NT2/D1 (cell line): ENCODE data around the gene HINFP.
"Not testable (repeated sequence)": the region's sequence is repeated elsewhere in the genome, so short reads cannot be mapped to it uniquely, and the experiment has no call there.

Source experiments
- DNase-seq: peaks from one replicate; pipeline ENCODE4 v3.0.0-alpha.2; 2011; ENCODE audit warnings: low read depth, low spot score
- H3K27me3 ChIP-seq: 2 replicates; pipeline ENCODE4 v1.6.0; 2011; ENCODE audit warnings: mild to moderate bottlenecking; ENCODE audit not compliant: insufficient read length, insufficient read depth
- H3K36me3 ChIP-seq: 2 replicates; pipeline ENCODE4 v1.6.1; 2011; ENCODE audit warnings: mild to moderate bottlenecking, low read length, mixed read lengths; ENCODE audit not compliant: insufficient read depth, insufficient read length
- H3K4me1 ChIP-seq: 2 replicates; pipeline ENCODE4 v1.5.1; 2011; ENCODE audit not compliant: insufficient read depth, insufficient read length
- H3K4me3 ChIP-seq: 2 replicates; pipeline ENCODE4 v1.5.1; 2011; ENCODE audit warnings: low read depth; ENCODE audit not compliant: insufficient read length
- H3K9ac ChIP-seq: 2 replicates; pipeline ENCODE4 v1.6.0; 2011; ENCODE audit warnings: low read depth; ENCODE audit not compliant: insufficient read length
- H3K9me3 ChIP-seq: 2 replicates; pipeline ENCODE4 v1.5.1; 2011; ENCODE audit warnings: mild to moderate bottlenecking, low read length; ENCODE audit not compliant: insufficient read depth
- SUZ12 ChIP-seq: IDR thresholded peaks from 2 replicates; pipeline ENCODE4 v1.6.1; 2011; ENCODE audit not compliant: insufficient read length, insufficient read depth; ENCODE audit errors: extremely low read depth
- YY1 ChIP-seq: IDR thresholded peaks from 2 replicates; pipeline ENCODE4 v1.6.1; 2011; ENCODE audit not compliant: insufficient read length, insufficient read depth
- ZNF274 ChIP-seq: IDR thresholded peaks from 2 replicates; pipeline ENCODE4 v1.6.1; 2011; ENCODE audit warnings: mild to moderate bottlenecking, low read depth, low read length

HINFP gene

DNA sequence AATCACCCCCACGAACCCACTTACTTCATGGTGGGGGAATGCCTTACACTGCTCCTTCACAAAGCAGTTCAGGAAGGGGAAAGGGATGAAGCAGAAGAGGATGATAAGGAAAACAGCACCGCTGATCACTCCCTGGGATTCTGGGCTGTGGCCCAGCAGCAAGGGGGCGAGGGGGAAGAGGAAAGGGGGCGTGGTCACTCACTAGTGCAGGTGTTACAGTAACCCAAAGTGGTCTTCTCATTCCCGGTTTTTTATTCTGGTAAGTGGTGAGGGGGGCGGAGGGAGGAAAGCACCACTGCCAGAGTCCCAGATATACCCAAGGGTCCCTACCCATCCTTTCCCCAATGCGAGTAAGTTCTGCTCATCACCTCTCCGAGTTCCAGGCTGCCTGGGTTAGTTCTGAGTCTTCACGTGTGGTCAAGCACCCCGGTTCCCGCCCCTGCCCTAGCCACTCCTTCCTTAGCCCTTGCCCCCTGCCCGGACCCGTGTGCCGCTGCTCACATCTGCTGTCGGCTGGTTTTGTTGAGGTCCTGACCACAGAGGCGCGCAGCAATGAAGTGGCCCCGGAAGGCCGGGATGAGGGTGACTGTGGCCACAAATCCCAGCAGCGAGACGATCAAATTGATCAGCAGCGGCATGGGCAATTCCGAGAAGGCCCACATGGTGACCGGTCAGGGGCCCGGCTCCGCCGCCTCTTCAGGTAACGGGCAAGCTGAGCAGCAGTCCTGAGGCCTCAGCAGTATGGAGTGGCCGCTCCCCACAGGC, 20.2 kb upstream of the HINFP start:
- Histone ChIP-seq H3K4me3 (peak overlapping the region; percentile 78), H3K9me3 (peaks cover 2% of the 10 kb centered on the region; the same call in 1 of the 2 replicates), H3K27me3 (no peaks in the 10 kb centered on the region), H3K4me1 (peaks cover 10% of the 10 kb centered on the region), H3K9ac (peak overlapping the region; percentile 92), H3K36me3 (peaks cover 30% of the 10 kb centered on the region)
- TF ChIP-seq YY1: no peak
- no peak for DNase-seq

DNA sequence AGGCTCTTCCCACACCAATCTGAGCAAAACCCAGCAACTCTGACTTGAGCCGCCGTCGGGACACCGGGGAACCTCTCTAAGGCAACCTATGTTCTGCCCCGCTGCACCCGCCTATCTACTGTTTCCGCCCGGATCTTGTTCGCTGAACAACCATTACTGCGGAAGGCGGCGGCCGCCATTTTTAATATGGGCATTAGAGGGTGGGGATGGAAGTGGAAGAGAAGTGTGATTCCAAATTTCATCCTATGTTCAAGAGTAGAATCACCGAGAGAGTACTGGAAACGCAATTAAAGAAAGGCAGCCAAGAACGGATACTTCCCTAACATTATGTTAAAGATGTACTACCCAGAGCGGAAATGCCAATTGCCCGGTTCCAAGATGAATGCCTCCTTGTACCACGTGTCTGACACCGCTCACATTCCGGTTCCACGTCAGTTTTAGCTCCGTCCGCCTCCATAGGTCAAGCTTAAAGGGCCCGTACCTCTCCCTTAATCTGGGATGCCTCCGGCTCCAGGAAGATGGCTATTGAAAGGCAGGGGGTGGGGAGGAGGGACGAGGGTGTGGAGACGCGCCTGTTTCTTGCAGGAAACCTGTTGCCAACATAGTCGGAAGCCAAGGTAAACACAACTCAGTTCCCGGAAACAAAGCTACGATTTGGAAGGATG, 19.5 kb upstream of the HINFP start, which contains the start of gene DPAGT1:
Gene DPAGT1, minus strand, starts transcription at position 95 of the 665 bp plus-strand sequence. CDS start 198 bp downstream, outside the sequence.
- TF ChIP-seq ZNF274 (no peak), YY1 (peak; percentile 99)
- Histone ChIP-seq H3K36me3 (peaks cover 23% of the 10 kb centered on the region), H3K9me3 (no peaks in the 10 kb centered on the region), H3K27me3 (no peaks in the 10 kb centered on the region), H3K4me1 (peaks cover 10% of the 10 kb centered on the region), H3K9ac (peak within 1 kb of the TSS; percentile 92), H3K4me3 (peak within 1 kb of the TSS; percentile 78)
- peak; percentile 97 for DNase-seq

DNA sequence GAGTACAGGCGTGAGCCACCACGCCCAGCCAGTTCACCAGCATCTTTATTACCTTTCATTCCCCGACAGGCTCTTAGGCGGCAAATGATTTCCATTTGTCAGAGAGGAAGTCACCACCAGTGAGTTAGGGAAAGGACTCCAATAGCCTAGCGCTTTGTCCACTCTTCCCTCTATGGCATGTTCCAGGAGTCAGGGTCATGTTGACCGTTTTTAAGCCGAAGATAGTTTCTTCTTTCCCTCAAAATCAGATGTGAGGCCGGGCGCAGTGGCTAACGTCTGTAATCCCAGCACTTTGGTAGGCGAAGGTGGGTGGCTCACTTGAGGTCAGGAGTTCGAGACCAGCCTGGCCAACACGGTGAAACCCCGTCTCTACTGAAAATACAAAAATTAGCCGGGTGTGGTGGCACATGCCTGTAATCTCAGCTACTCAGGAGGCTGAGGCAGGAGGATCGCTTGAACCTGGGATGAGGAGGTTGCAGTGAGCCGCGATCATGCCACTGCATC, 18.2 kb upstream of the HINFP start:
- H3K4me1 ChIP-seq: peaks cover 11% of the 10 kb centered on the region
- DNase-seq, H3K9ac ChIP-seq, H3K9me3 ChIP-seq, H3K27me3 ChIP-seq, H3K36me3 ChIP-seq, H3K4me3 ChIP-seq: not testable (repeated sequence)

DNA sequence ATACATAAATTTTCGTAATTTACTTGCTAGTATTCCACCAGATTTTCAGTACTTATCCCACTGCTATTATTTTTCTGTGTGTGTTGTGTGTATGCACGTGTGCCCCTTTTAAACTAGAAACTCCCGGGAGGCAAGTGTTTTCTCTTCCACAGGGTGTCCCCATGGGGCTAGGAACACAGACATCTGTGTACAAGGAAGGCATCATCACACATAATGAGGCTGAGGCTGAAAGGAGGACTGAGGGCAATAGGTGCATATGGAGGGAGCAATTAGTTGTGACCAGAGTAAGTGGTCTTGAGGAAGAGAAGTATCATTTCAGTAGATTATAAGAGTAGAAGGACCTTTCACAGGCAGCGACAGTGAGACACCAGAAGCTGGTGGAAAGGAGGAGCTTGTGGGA, 17.6 kb upstream of the HINFP start:
- Histone ChIP-seq H3K9me3 (no peaks in the 10 kb centered on the region), H3K4me1 (peaks cover 14% of the 10 kb centered on the region), H3K4me3 (no peak overlapping the region), H3K27me3 (peaks cover 13% of the 10 kb centered on the region), H3K36me3 (peaks cover 5% of the 10 kb centered on the region), H3K9ac (no peak overlapping the region)
- no peak for DNase-seq
- TF ChIP-seq SUZ12 (no peak), ZNF274 (no peak), YY1 (no peak)

DNA sequence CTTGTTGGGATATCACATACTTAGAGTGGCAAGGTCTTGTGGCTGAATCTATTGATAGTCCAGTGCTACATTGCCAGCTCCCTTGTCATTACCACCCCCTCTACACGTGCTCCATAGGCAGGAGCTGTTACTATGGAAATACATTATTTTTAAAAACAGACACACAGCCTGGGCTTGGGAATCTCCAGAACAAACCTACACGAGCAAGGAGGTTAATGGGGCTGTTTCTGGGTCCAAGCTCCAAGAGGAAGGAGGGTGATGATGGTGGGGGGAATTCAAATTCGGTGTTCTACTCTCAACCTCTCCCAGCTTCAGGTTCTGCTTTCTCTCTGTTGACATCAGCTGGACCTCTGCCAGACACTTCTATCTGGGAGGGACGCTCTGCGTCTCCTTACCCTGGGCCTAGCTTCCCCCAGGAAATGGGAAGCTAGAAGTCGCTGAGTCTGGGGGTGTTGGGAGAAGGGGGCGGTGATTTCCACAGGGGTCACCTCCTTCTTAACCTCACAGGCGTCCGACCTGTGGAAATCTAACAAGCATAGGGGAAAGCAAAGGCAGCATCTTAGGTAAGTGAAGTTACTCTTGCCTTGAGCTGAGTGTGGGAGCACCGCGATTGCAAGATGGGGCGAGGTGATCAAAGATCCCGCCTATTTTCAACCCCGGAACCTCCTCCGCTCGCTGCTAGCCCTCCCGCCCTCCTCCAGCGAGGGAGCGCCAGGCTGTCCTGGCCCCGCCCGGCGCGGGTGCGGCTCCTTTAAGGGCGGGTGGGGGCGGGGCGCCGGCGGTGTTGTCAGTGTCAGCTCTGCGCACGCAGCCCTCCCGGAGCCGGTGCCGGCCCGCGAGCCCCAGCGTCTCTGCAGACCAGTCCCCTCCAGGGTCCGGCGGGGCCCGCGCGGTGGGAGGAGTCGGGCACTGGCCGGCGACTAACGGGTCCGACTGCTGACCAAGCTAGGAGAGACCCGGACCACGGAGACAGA, 14.5 kb upstream of the HINFP start, which contains the start of gene C2CD2L:
Gene C2CD2L, plus strand, starts transcription at position 781 of the 974 bp plus-strand sequence. CDS start 398 bp downstream, outside the sequence.
- H3K4me1 ChIP-seq: peaks cover 8% of the 10 kb centered on the region
- H3K36me3 ChIP-seq: peaks cover 13% of the 10 kb centered on the region
- H3K4me3 ChIP-seq: peak within 1 kb of the TSS; percentile 56
- H3K9ac ChIP-seq: peak within 1 kb of the TSS; percentile 70
- peaks cover 17% of the 10 kb centered on the region for H3K27me3 ChIP-seq
- no peaks in the 10 kb centered on the region for H3K9me3 ChIP-seq
- DNase-seq: no peak
- TF ChIP-seq ZNF274 (no peak), SUZ12 (peak; percentile 16)

DNA sequence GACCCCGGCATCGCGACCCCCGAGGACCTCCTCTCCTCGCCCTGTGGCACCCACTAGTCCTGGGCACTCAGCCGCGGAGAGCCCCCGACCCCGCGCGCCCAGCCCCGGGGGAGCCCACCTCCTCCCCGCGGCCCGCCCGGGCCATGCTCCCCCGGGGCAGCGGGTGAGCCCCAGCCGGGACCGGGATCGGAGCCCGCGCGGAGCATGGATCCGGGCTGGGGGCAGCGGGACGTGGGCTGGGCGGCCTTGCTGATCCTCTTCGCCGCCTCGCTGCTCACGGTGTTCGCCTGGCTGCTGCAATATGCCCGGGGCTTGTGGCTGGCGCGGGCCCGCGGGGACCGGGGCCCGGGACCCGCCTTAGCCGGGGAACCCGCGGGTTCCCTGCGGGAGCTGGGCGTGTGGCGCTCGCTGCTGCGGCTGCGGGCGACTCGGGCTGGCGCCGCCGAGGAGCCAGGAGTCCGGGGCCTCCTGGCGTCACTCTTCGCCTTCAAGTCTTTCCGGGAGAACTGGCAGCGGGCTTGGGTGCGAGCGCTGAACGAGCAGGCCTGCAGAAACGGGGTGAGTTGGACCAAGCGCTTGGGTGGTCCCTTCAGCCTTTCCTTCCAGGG, 13.7 kb upstream of the HINFP start:
- no peak for DNase-seq
- H3K9ac ChIP-seq: peak overlapping the region; percentile 70
- peak overlapping the region; percentile 56 for H3K4me3 ChIP-seq
- no peak for TF ChIP-seq YY1
- no peak for TF ChIP-seq SUZ12
- TF ChIP-seq ZNF274: no peak
- H3K36me3 ChIP-seq: peaks cover 20% of the 10 kb centered on the region
- peaks cover 8% of the 10 kb centered on the region for H3K4me1 ChIP-seq
- no peaks in the 10 kb centered on the region for H3K9me3 ChIP-seq
- peaks cover 17% of the 10 kb centered on the region for H3K27me3 ChIP-seq
